Breast epithelium (tissue), 4 donors: ENCODE measurements around the gene GNG12. TPM values are rescaled to one million over a fixed set of nuclear protein-coding genes. Genes with fewer than 3 reads are reported as not detected.

ENCODE experiments used
- DNase-seq, 2 donors: peaks; one replicate each; pipeline ENCODE4 v3.0.0-alpha.2; 2019; ENCODE audit warnings: low spot score in 2 of 2
- H3K27ac ChIP-seq, 2 donors: fragments of 200-600 bp; sonication (generic) in 1 of 2; one replicate each; pipeline ENCODE4 v1.5.1; 2016 to 2019; ENCODE audit warnings: mild to moderate bottlenecking in 1 of 2
- H3K27me3 ChIP-seq, 2 donors: fragments of 200-600 bp; sonication (generic) in 1 of 2; one replicate each; pipeline versions ENCODE4 v1.5.1 to v1.6.0; 2017 to 2019; ENCODE audit warnings: control low read depth in 1 of 2, mild to moderate bottlenecking in 1 of 2
- H3K36me3 ChIP-seq: fragments of 200-600 bp; one replicate; pipeline ENCODE4 v1.5.1; 2019
- H3K4me1 ChIP-seq, 2 donors: fragments of 200-600 bp; sonication (generic); one replicate each; pipeline ENCODE4 v1.5.1; 2016 to 2019; ENCODE audit warnings: control low read depth in 1 of 2
- H3K4me3 ChIP-seq, 3 donors: fragments of 200-600 bp; sonication (generic); 1 replicate in 2 of 3; 2 replicates in 1 of 3; pipeline ENCODE4 v1.5.1; 2016 to 2019; ENCODE audit warnings: mild to moderate bottlenecking in 3 of 3, moderate library complexity in 2 of 3
- H3K9me3 ChIP-seq, 2 donors: fragments of 200-600 bp; sonication (generic) in 1 of 2; one replicate each; pipeline ENCODE4 v1.5.1; 2016 to 2019; ENCODE audit warnings: control low read depth in 1 of 2
- CTCF ChIP-seq, 3 donors: fragments of 450-650 bp; IDR thresholded peaks; one replicate each; pipeline ENCODE4 v1.5.1; 2016 to 2017; ENCODE audit warnings: antibody characterized with exemption in 3 of 3, mild to moderate bottlenecking in 3 of 3, moderate library complexity in 3 of 3
- POLR2A ChIP-seq: fragments of 450-650 bp; IDR thresholded peaks from one replicate; pipeline ENCODE4 v1.6.1; 2016; ENCODE audit warnings: antibody characterized with exemption, mild to moderate bottlenecking, moderate library complexity
- POLR2AphosphoS5 ChIP-seq, 3 donors: sonication (generic); formaldehyde crosslinking; IDR thresholded peaks; one replicate each; pipeline ENCODE4 v1.6.1; 2017; ENCODE audit warnings: antibody characterized with exemption in 3 of 3
- intact Hi-C: fragments of 100-400 bp; cut with DNase I; formaldehyde crosslinking; loops from one replicate; pipeline ENCODE4 v1.15.1; 2023; ENCODE audit warnings: low total_unique reads
- total RNA-seq, 3 donors: library from RNA; depleted of rRNA; stranded (reverse); fragments of >200 nt; gene quantifications; one replicate each; pipeline ENCODE4 v1.1.0, GENCODE V29; 2016

GNG12 gene
- total RNA-seq, 3 donors from 2014 or later: 82.1 to 100 (median 87.5) TPM

GRCh38 chr1:67760030-67760821 is 73.0 kb downstream of the GNG12 start:
- DNase-seq: peak; percentile 50 to 73
- peak; percentile 88 to 91 (median 89) for TF ChIP-seq CTCF (IDR thresholded peaks at IDR 0.05)
- TF ChIP-seq POLR2AphosphoS5 (IDR thresholded peaks at IDR 0.05): no peak
- H3K36me3 ChIP-seq: no peaks in the 10 kb centered on the region
- intact Hi-C loops: no loop called here
- H3K27me3 ChIP-seq: no peaks in the 10 kb centered on the region
- no peaks in the 10 kb centered on the region for H3K4me1 ChIP-seq
- no peaks in the 10 kb centered on the region for H3K9me3 ChIP-seq
- H3K4me3 ChIP-seq: no peak overlapping the region
- H3K27ac ChIP-seq: peak overlapping the region; percentile 14 to 65

- intact Hi-C loops: loop anchor here (1.0 to 10.0 kb wide), 2 partner anchors 8 to 225 kb away; no protein-coding TSS in a partner anchor
- no peak for DNase-seq
- Histone ChIP-seq H3K27ac (peak overlapping the region; percentile 14 to 65), H3K27me3 (no peaks in the 10 kb centered on the region), H3K4me3 (no peak overlapping the region), H3K36me3 (no peaks in the 10 kb centered on the region), H3K4me1 (peaks cover 0 to 2% of the 10 kb centered on the region in 2 donors), H3K9me3 (no peaks in the 10 kb centered on the region)
- TF ChIP-seq CTCF (IDR thresholded peaks at IDR 0.05) (no peak), POLR2AphosphoS5 (IDR thresholded peaks at IDR 0.05) (no peak), POLR2A (no peak)
Measured at GRCh38 chr1:67759692-67760029, 73.6 kb downstream of the GNG12 start.

- no peak for TF ChIP-seq POLR2A
- no peak for TF ChIP-seq CTCF (IDR thresholded peaks at IDR 0.05)
- no peak for TF ChIP-seq POLR2AphosphoS5 (IDR thresholded peaks at IDR 0.05)
- H3K4me1 ChIP-seq: peaks cover 0 to 8% of the 10 kb centered on the region in 2 donors
- no peak for DNase-seq
- no peaks in the 10 kb centered on the region for H3K36me3 ChIP-seq
- no peaks in the 10 kb centered on the region for H3K9me3 ChIP-seq
- H3K27me3 ChIP-seq: no peaks in the 10 kb centered on the region
- no peak overlapping the region for H3K4me3 ChIP-seq
- intact Hi-C loops: loop anchor here (1.0 to 10.0 kb wide), 2 partner anchors 8 to 224 kb away; no protein-coding TSS in a partner anchor
- peak overlapping the region in 1 of 2 donors; percentile 21 for H3K27ac ChIP-seq
Measured at GRCh38 chr1:67759066-67759465, 74.2 kb downstream of the GNG12 start.

- H3K27ac ChIP-seq: peak overlapping the region; percentile 8 to 13
- intact Hi-C loops: loop anchor here (10.0 kb wide), 1 partner anchor 221 kb away; no protein-coding TSS in a partner anchor
Measured at GRCh38 chr1:67755619-67756018, 77.6 kb downstream of the GNG12 start.

More at GRCh38 chr1:67755619-67756018, 77.6 kb downstream of the GNG12 start:
- Histone ChIP-seq H3K4me1 (peaks cover 0 to 16% of the 10 kb centered on the region in 2 donors), H3K36me3 (no peaks in the 10 kb centered on the region), H3K27me3 (no peaks in the 10 kb centered on the region), H3K4me3 (no peak overlapping the region), H3K9me3 (no peaks in the 10 kb centered on the region)
- DNase-seq: no peak
- TF ChIP-seq POLR2AphosphoS5 (IDR thresholded peaks at IDR 0.05) (no peak), CTCF (IDR thresholded peaks at IDR 0.05) (no peak), POLR2A (no peak)
